Left kidney (tissue), 1 donor: ENCODE data around the gene HOXB2. TPM values are rescaled to one million over a fixed set of nuclear protein-coding genes. Genes with fewer than 3 reads are reported as not detected.

Experiments used
- polyA plus RNA-seq: library from polyadenylated mRNA; unstranded; fragments of 120-200 nt; gene quantifications from one replicate; pipeline ENCODE4 v1.2.1, GENCODE V29; 2013; ENCODE audit not compliant: insufficient read length

Gene HOXB2
- polyA plus RNA-seq, 1 donor: 45.4 TPM

Other genes with a start within 250 kb of the HOXB2 start
- gene SKAP1, start 114.9 kb downstream of the HOXB2 start, polyA plus RNA-seq: 12.7 TPM
- 0.38 TPM for gene HOXB1, start 14.1 kb downstream of the HOXB2 start, polyA plus RNA-seq
- 16.8 TPM for gene HOXB4, start 33.2 kb upstream of the HOXB2 start, polyA plus RNA-seq
- 224 TPM for gene HOXB3, start 45.1 kb upstream of the HOXB2 start, polyA plus RNA-seq
- gene HOXB5, start 48.7 kb upstream of the HOXB2 start, polyA plus RNA-seq: 38.2 TPM
- 98.2 TPM for gene HOXB6, start 59.9 kb upstream of the HOXB2 start, polyA plus RNA-seq
- gene HOXB7, start 65.9 kb upstream of the HOXB2 start, polyA plus RNA-seq: 39.8 TPM
- 44.8 TPM for gene HOXB8, start 70.2 kb upstream of the HOXB2 start, polyA plus RNA-seq
- gene HOXB9, start 81.2 kb upstream of the HOXB2 start, polyA plus RNA-seq: 65.6 TPM
- not detected for gene PRAC1, start 177.4 kb upstream of the HOXB2 start, polyA plus RNA-seq
- gene PRAC2, start 178.1 kb upstream of the HOXB2 start, polyA plus RNA-seq: not detected
- gene HOXB13, start 183.6 kb upstream of the HOXB2 start, polyA plus RNA-seq: not detected